Vagina (tissue), 2 donors: Measurements from ENCODE around the gene MGAT5. TPM values are rescaled to one million over a fixed set of nuclear protein-coding genes. Genes with fewer than 3 reads are reported as not detected.

Experiments
- DNase-seq, 2 donors: peaks; one replicate each; pipeline ENCODE4 v3.0.0-alpha.2; 2017; ENCODE audit errors: extremely low spot score in 2 of 2
- H3K27ac ChIP-seq: fragments of 200-600 bp; sonication (generic); one replicate; pipeline ENCODE4 v1.5.1; 2019
- H3K27me3 ChIP-seq: fragments of 200-600 bp; sonication (generic); one replicate; pipeline ENCODE4 v1.5.1; 2019
- H3K36me3 ChIP-seq, 2 donors: fragments of 200-600 bp; sonication (generic); one replicate each; pipeline ENCODE4 v1.5.1; 2017 to 2019
- H3K4me1 ChIP-seq: fragments of 200-600 bp; sonication (generic); one replicate; pipeline ENCODE4 v1.5.1; 2019
- H3K4me3 ChIP-seq, 2 donors: fragments of 200-600 bp; sonication (generic); 1 replicate in 1 of 2; 2 replicates in 1 of 2; pipeline ENCODE4 v1.5.1; 2016 to 2019
- H3K9me3 ChIP-seq: fragments of 200-600 bp; sonication (generic); one replicate; pipeline ENCODE4 v1.5.1; 2019
- POLR2A ChIP-seq, 2 donors: fragments of 450-650 bp; IDR thresholded peaks; one replicate each; pipeline ENCODE4 v1.6.1; 2017; ENCODE audit warnings: antibody characterized with exemption in 2 of 2, mild to moderate bottlenecking in 2 of 2, moderate library complexity in 2 of 2
- POLR2AphosphoS5 ChIP-seq, 2 donors: sonication (generic); formaldehyde crosslinking; IDR thresholded peaks; one replicate each; pipeline ENCODE4 v1.9.0; 2017; ENCODE audit warnings: antibody characterized with exemption in 2 of 2, mild to moderate bottlenecking in 2 of 2, low read depth in 1 of 2; ENCODE audit not compliant: insufficient read depth in 1 of 2
- intact Hi-C: fragments of 100-400 bp; cut with DNase I; formaldehyde crosslinking; loops from one replicate; pipeline ENCODE4 v1.15.1; 2023
- total RNA-seq: library from RNA; depleted of rRNA; stranded (reverse); fragments of >200 nt; gene quantifications from one replicate; pipeline ENCODE4 v1.2.3, GENCODE V29; 2016
- TF ChIP-seq, protein P1 (sequence below), 3 experiments: fragments of 450-650 bp in 2 of 3; fragments of 200-600 bp in 1 of 3; sonication (generic) in 1 of 3; IDR thresholded peaks; one replicate each; pipeline ENCODE4 v1.5.1; 2017 to 2019; ENCODE audit warnings: antibody characterized with exemption in 3 of 3, mild to moderate bottlenecking in 2 of 3, moderate library complexity in 2 of 3

Gene MGAT5
- total RNA-seq, 1 donor from 2014 or later, result 16.7 TPM

- Histone ChIP-seq H3K9me3 (no peaks in the 10 kb centered on the region), H3K27me3 (no peaks in the 10 kb centered on the region), H3K27ac (no peak overlapping the region), H3K36me3 (no peaks in the 10 kb centered on the region), H3K4me1 (peaks cover 14% of the 10 kb centered on the region), H3K4me3 (no peak overlapping the region)
- no peak for DNase-seq
- intact Hi-C loops, result no loop called here
- TF ChIP-seq POLR2A (IDR thresholded peaks at IDR 0.05) (no peak), POLR2AphosphoS5 (IDR thresholded peaks at IDR 0.05; ENCODE audit: insufficient read depth in 1 of 2, low read depth in 1 of 2) (no peak)
- TF ChIP-seq, protein P1, sequence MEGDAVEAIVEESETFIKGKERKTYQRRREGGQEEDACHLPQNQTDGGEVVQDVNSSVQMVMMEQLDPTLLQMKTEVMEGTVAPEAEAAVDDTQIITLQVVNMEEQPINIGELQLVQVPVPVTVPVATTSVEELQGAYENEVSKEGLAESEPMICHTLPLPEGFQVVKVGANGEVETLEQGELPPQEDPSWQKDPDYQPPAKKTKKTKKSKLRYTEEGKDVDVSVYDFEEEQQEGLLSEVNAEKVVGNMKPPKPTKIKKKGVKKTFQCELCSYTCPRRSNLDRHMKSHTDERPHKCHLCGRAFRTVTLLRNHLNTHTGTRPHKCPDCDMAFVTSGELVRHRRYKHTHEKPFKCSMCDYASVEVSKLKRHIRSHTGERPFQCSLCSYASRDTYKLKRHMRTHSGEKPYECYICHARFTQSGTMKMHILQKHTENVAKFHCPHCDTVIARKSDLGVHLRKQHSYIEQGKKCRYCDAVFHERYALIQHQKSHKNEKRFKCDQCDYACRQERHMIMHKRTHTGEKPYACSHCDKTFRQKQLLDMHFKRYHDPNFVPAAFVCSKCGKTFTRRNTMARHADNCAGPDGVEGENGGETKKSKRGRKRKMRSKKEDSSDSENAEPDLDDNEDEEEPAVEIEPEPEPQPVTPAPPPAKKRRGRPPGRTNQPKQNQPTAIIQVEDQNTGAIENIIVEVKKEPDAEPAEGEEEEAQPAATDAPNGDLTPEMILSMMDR (IDR thresholded peaks at IDR 0.05), result no peak
Observed at GRCh38 chr2:134305109-134305491, 51.2 kb downstream of the MGAT5 start.

GRCh38 chr2:134306521-134306920, 52.6 kb downstream of the MGAT5 start:
- no peak overlapping the region for H3K4me3 ChIP-seq
- peaks cover 11% of the 10 kb centered on the region for H3K4me1 ChIP-seq
- H3K9me3 ChIP-seq, result no peaks in the 10 kb centered on the region
- H3K36me3 ChIP-seq, result no peaks in the 10 kb centered on the region
- H3K27me3 ChIP-seq, result no peaks in the 10 kb centered on the region
- no peak overlapping the region for H3K27ac ChIP-seq
- no peak for DNase-seq
- intact Hi-C loops, result no loop called here
- TF ChIP-seq POLR2A (IDR thresholded peaks at IDR 0.05), result no peak
- TF ChIP-seq, protein P1 (IDR thresholded peaks at IDR 0.05), result no peak
- TF ChIP-seq POLR2AphosphoS5 (IDR thresholded peaks at IDR 0.05; ENCODE audit: insufficient read depth in 1 of 2, low read depth in 1 of 2), result no peak

GRCh38 chr2:134307334-134307733, 53.5 kb downstream of the MGAT5 start:
- Histone ChIP-seq H3K27ac (no peak overlapping the region), H3K27me3 (no peaks in the 10 kb centered on the region), H3K4me3 (no peak overlapping the region), H3K36me3 (no peaks in the 10 kb centered on the region), H3K9me3 (no peaks in the 10 kb centered on the region), H3K4me1 (peaks cover 3% of the 10 kb centered on the region)
- DNase-seq, result no peak
- TF ChIP-seq, protein P1 (IDR thresholded peaks at IDR 0.05), result no peak
- intact Hi-C loops, result no loop called here

GRCh38 chr2:134308474-134309385, 54.9 kb downstream of the MGAT5 start:
- Histone ChIP-seq H3K27me3 (no peaks in the 10 kb centered on the region), H3K4me1 (no peaks in the 10 kb centered on the region), H3K9me3 (no peaks in the 10 kb centered on the region), H3K36me3 (no peaks in the 10 kb centered on the region), H3K27ac (no peak overlapping the region), H3K4me3 (no peak overlapping the region)
- intact Hi-C loops, result no loop called here
- no peak for TF ChIP-seq POLR2AphosphoS5 (IDR thresholded peaks at IDR 0.05; ENCODE audit: insufficient read depth in 1 of 2, low read depth in 1 of 2)
- TF ChIP-seq, protein P1 (IDR thresholded peaks at IDR 0.05), result no peak
- TF ChIP-seq POLR2A (IDR thresholded peaks at IDR 0.05), result no peak
- no peak for DNase-seq
